Upper lobe of right lung (tissue), 1 donor: ENCODE measurements around the gene SNX5. TPM values are rescaled to one million over a fixed set of nuclear protein-coding genes. Genes with fewer than 3 reads are reported as not detected.

ENCODE experiments used
- ATAC-seq: fragments of 200-7000 bp; cut with Tn5 transposase; one replicate; pipeline ENCODE4 v1.9.1; 2020; ENCODE audit warnings: mild to moderate bottlenecking, moderate library complexity
- DNase-seq: peaks from one replicate; pipeline ENCODE4 v3.0.0-alpha.2; 2020
- H3K27ac ChIP-seq: fragments of 200-600 bp; one replicate; pipeline ENCODE4 v1.8.0; 2022
- H3K27me3 ChIP-seq: fragments of 200-600 bp; one replicate; pipeline ENCODE4 v1.8.0; 2022; ENCODE audit warnings: mild to moderate bottlenecking
- H3K36me3 ChIP-seq: fragments of 200-600 bp; one replicate; pipeline ENCODE4 v1.8.0; 2022
- H3K4me1 ChIP-seq: fragments of 200-600 bp; one replicate; pipeline ENCODE4 v1.8.0; 2022
- H3K4me3 ChIP-seq: fragments of 200-600 bp; one replicate; pipeline ENCODE4 v1.8.0; 2022; ENCODE audit warnings: mild to moderate bottlenecking
- H3K9me3 ChIP-seq: fragments of 200-600 bp; one replicate; pipeline ENCODE4 v1.8.0; 2022
- CTCF ChIP-seq: fragments of 200-600 bp; IDR thresholded peaks from one replicate; pipeline ENCODE4 v1.8.0; 2022; ENCODE audit warnings: antibody characterized with exemption
- intact Hi-C: fragments of 100-400 bp; cut with DNase I; formaldehyde crosslinking; loops from one replicate; pipeline ENCODE4 v1.11.0; 2022
- total RNA-seq: library from RNA; stranded (reverse); fragmentation: NEBNext Ultra II Directional; extraction: Animal tissue kit (Norgen Biotek cat#: 25700); gene quantifications from one replicate; pipeline ENCODE4 v1.2.1, GENCODE V29; 2021
- donor health status: DM: no; HTN: yes; CAD: no; lungs with severe emphysema.

The SNX5 gene
- total RNA-seq, 1 donor from 2014 or later = 86.6 TPM

GRCh38 chr20:17966432-17967310, 1.9 kb downstream of the SNX5 start:
- no peak for ATAC-seq
- intact Hi-C loops = no loop called here
- peak; percentile 32 for TF ChIP-seq CTCF
- H3K27me3 ChIP-seq = no peaks in the 10 kb centered on the region
- DNase-seq = no peak
- no peaks in the 10 kb centered on the region for H3K9me3 ChIP-seq
- peaks cover 69% of the 10 kb centered on the region for H3K4me1 ChIP-seq
- no peaks in the 10 kb centered on the region for H3K36me3 ChIP-seq
- H3K27ac ChIP-seq = peak overlapping the region; percentile 99
- peak overlapping the region; percentile 96 for H3K4me3 ChIP-seq

- H3K9me3 ChIP-seq = no peaks in the 10 kb centered on the region
- peak overlapping the region; percentile 99 for H3K27ac ChIP-seq
- no peaks in the 10 kb centered on the region for H3K27me3 ChIP-seq
- ATAC-seq (no peak), DNase-seq (no peak)
- intact Hi-C loops = no loop called here
- H3K4me3 ChIP-seq = peak overlapping the region; percentile 96
- no peaks in the 10 kb centered on the region for H3K36me3 ChIP-seq
- TF ChIP-seq CTCF = no peak
- H3K4me1 ChIP-seq = peaks cover 69% of the 10 kb centered on the region
Observed at GRCh38 chr20:17965042-17965697, 3.4 kb downstream of the SNX5 start.

- H3K4me1 ChIP-seq = peaks cover 71% of the 10 kb centered on the region
- peak overlapping the region; percentile 99 for H3K27ac ChIP-seq
- no peak for DNase-seq
- no peaks in the 10 kb centered on the region for H3K36me3 ChIP-seq
- intact Hi-C loops = no loop called here
- no peaks in the 10 kb centered on the region for H3K27me3 ChIP-seq
- ATAC-seq = no peak
- no peaks in the 10 kb centered on the region for H3K9me3 ChIP-seq
- H3K4me3 ChIP-seq = peak overlapping the region; percentile 96
- TF ChIP-seq CTCF = no peak
Observed at GRCh38 chr20:17964632-17965031, 4.0 kb downstream of the SNX5 start.

- Histone ChIP-seq H3K9me3 (no peaks in the 10 kb centered on the region), H3K4me3 (no peak overlapping the region), H3K27ac (peak overlapping the region; percentile 99), H3K4me1 (peaks cover 76% of the 10 kb centered on the region), H3K36me3 (no peaks in the 10 kb centered on the region), H3K27me3 (no peaks in the 10 kb centered on the region)
- intact Hi-C loops = no loop called here
- ATAC-seq (no peak), DNase-seq (no peak)
- no peak for TF ChIP-seq CTCF
Observed at GRCh38 chr20:17964073-17964472, 4.5 kb downstream of the SNX5 start.

GRCh38 chr20:17963114-17963897, 5.3 kb downstream of the SNX5 start:
- Histone ChIP-seq H3K27me3 (no peaks in the 10 kb centered on the region), H3K36me3 (no peaks in the 10 kb centered on the region), H3K4me3 (no peak overlapping the region), H3K27ac (peak overlapping the region; percentile 38), H3K9me3 (no peaks in the 10 kb centered on the region), H3K4me1 (peaks cover 84% of the 10 kb centered on the region)
- ATAC-seq = no peak
- intact Hi-C loops = no loop called here
- TF ChIP-seq CTCF = no peak
- no peak for DNase-seq
